Measurements from ENCODE around the gene CHRNB1. TPM values are rescaled to one million over a fixed set of nuclear protein-coding genes. Genes with fewer than 3 reads are reported as not detected.

The CHRNB1 gene
- total RNA-seq, 1 experiment from 2014 or later: 12.7 TPM

DNA sequence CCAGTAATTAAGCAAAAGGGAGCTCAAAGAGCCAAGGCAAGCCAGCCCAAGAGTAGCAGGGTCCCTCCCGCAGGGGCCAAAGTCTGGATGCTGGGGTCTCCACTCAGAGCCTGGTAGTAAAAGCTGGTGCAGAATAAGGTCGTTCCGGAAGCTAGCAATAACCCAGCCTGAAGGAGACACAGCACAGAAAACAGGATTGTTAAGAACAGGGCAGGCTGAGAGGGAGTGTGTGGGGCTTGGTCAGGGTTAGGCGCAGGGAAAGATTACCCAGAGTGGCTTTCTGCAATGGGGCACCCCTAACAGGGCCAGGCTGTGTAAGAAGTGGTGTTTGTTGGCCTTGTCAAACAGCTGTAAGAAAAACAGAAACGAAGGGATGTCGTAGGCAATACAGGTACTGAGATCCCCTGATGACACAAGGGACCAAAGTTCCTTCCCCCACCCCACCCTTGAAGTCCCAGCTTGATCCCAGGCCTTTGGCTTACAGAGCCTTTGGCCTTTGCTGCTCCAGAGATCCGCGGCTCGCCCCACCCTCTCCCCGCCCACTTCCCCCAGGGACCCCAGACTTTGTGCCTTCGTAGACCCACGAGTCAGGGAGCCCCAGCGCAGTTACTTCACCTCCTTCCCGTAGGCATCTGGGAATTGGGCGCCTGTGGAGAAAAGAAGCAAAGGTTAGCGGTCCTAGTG, 41.7 kb upstream of the CHRNB1 start:
- H3K27ac ChIP-seq (ENCODE audit: insufficient read length, low read depth, low read length): no peak overlapping the region

More for the DNA sequence above, 41.7 kb upstream of the CHRNB1 start:
- H3K4me1 ChIP-seq (ENCODE audit: insufficient read depth, low read length): no peaks in the 10 kb centered on the region; the same call in 1 of the 2 replicates
- Mint-ChIP-seq H3K36me3 (ENCODE audit: insufficient read depth in 1 of 3, low read depth in 3 of 3) (peaks cover 3 to 11% (median 4%) of the 10 kb centered on the region in 3 experiments; a peak in 5 of 7 replicates), H3K27ac (peak overlapping the region; percentile 84 to 96 (median 91); a peak in 6 of 7 replicates), H3K4me1 (peaks cover 26 to 37% of the 10 kb centered on the region in 2 experiments), H3K9me3 (no peaks in the 10 kb centered on the region), H3K27me3 (ENCODE audit: low read depth) (no peaks in the 10 kb centered on the region; the same call in 1 of the 2 replicates), H3K4me3 (peak overlapping the region; percentile 84 to 94)
- H3K79me1 ChIP-seq (ENCODE audit: insufficient read depth, low read depth, low read length, poor library complexity, severe bottlenecking): no peaks in the 10 kb centered on the region
- H3T11ph ChIP-seq (ENCODE audit: low read length): no peak overlapping the region
- no peak overlapping the region for H4K5ac ChIP-seq (ENCODE audit: insufficient read length, low read depth, low read length)
- TF ChIP-seq, protein P1, sequence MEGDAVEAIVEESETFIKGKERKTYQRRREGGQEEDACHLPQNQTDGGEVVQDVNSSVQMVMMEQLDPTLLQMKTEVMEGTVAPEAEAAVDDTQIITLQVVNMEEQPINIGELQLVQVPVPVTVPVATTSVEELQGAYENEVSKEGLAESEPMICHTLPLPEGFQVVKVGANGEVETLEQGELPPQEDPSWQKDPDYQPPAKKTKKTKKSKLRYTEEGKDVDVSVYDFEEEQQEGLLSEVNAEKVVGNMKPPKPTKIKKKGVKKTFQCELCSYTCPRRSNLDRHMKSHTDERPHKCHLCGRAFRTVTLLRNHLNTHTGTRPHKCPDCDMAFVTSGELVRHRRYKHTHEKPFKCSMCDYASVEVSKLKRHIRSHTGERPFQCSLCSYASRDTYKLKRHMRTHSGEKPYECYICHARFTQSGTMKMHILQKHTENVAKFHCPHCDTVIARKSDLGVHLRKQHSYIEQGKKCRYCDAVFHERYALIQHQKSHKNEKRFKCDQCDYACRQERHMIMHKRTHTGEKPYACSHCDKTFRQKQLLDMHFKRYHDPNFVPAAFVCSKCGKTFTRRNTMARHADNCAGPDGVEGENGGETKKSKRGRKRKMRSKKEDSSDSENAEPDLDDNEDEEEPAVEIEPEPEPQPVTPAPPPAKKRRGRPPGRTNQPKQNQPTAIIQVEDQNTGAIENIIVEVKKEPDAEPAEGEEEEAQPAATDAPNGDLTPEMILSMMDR (conservative IDR thresholded peaks at IDR 0.05): no peak
- H2BK120ac ChIP-seq (ENCODE audit: low read depth, low read length, poor library complexity, severe bottlenecking): no peak overlapping the region
- no peak overlapping the region for H3K18ac ChIP-seq (ENCODE audit: insufficient read length, low read depth, low read length)
- peak overlapping the region; percentile 37 for H3K4me2 ChIP-seq (ENCODE audit: insufficient read depth, insufficient read length, low read length)
- H3K9ac ChIP-seq (ENCODE audit: extremely low read depth, insufficient read length, low read length): peak overlapping the region; percentile 1
- WGBS (ENCODE audit: extremely low coverage, insufficient read length, low lambda C conversion rate): no CpG with 5 or more reads among the region's 16 CpGs
- no peak overlapping the region for H4K8ac ChIP-seq (replicated peaks; ENCODE audit: insufficient read length, low read depth, low read length)
- H3K23me2 ChIP-seq (ENCODE audit: insufficient read length, low read depth, low read length, poor library complexity, severe bottlenecking): peaks cover 5% of the 10 kb centered on the region
- no peak for DNase-seq
- no peak overlapping the region for H4K91ac ChIP-seq (ENCODE audit: insufficient read length, low read depth, low read length)
- H3K56ac ChIP-seq (ENCODE audit: insufficient read length, low read depth, low read length): no peak overlapping the region
- H3K9me3 ChIP-seq (ENCODE audit: control insufficient read depth, low read depth, low read length): no peaks in the 10 kb centered on the region
- no peak overlapping the region for H3K4ac ChIP-seq (ENCODE audit: low read depth, low read length)
- no peak overlapping the region for H2BK15ac ChIP-seq (ENCODE audit: low read depth, low read length)
- H2BK12ac ChIP-seq (ENCODE audit: insufficient read length, low read depth, low read length): no peak overlapping the region
- no peak overlapping the region for H3K23ac ChIP-seq (ENCODE audit: insufficient read length, low read depth, low read length)
- H3K27me3 ChIP-seq (ENCODE audit: insufficient read depth, low read length): no peaks in the 10 kb centered on the region
- H2BK20ac ChIP-seq (ENCODE audit: low read depth, low read length, poor library complexity, severe bottlenecking): no peak overlapping the region
- no peaks in the 10 kb centered on the region for H4K20me1 ChIP-seq (ENCODE audit: control insufficient read depth, insufficient read depth, insufficient read length)
- H2BK5ac ChIP-seq (ENCODE audit: insufficient read length, low read length): no peak overlapping the region
- no peak overlapping the region for H2AFZ ChIP-seq (ENCODE audit: low read length)
- no peaks in the 10 kb centered on the region for H3K79me2 ChIP-seq (ENCODE audit: insufficient read depth, low read length)
- H2AK5ac ChIP-seq (ENCODE audit: insufficient read length, low read length): no peak overlapping the region
- no peak overlapping the region for H3K14ac ChIP-seq (ENCODE audit: insufficient read depth, low read length)
